Tibial nerve (tissue), 4 donors: ENCODE results near the gene RHOT1. TPM values are rescaled to one million over a fixed set of nuclear protein-coding genes. Genes with fewer than 3 reads are reported as not detected.
A peak's percentile ranks its signal among the peaks of the same experiment; 100 is the strongest.

Source experiments
- DNase-seq, 2 donors: peaks; one replicate each; pipeline ENCODE4 v3.0.0-alpha.2; 2019; ENCODE audit warnings: low spot score in 2 of 2
- H3K27ac ChIP-seq, 4 donors: fragments of 200-600 bp; sonication (generic) in 3 of 4; one replicate each; pipeline ENCODE4 v1.5.1; 2017 to 2019; ENCODE audit warnings: mild to moderate bottlenecking in 1 of 4
- H3K27me3 ChIP-seq, 2 donors: fragments of 200-600 bp; sonication (generic) in 1 of 2; one replicate each; pipeline versions ENCODE4 v1.5.1 to v1.6.0; 2017 to 2019
- H3K36me3 ChIP-seq, 3 donors: fragments of 200-600 bp; sonication (generic); one replicate each; pipeline ENCODE4 v1.5.1; 2018 to 2019
- H3K4me1 ChIP-seq, 4 donors: fragments of 200-600 bp; sonication (generic) in 3 of 4; one replicate each; pipeline ENCODE4 v1.5.1; 2017 to 2019
- H3K4me3 ChIP-seq, 4 donors: fragments of 200-600 bp; sonication (generic) in 3 of 4; one replicate each; pipeline ENCODE4 v1.5.1; 2017 to 2019; ENCODE audit warnings: mild to moderate bottlenecking in 1 of 4, moderate library complexity in 1 of 4
- H3K9me3 ChIP-seq, 4 donors: fragments of 200-600 bp; sonication (generic) in 3 of 4; one replicate each; pipeline ENCODE4 v1.5.1; 2017 to 2019
- CTCF ChIP-seq, 5 experiments: fragments of 200-600 bp in 3 of 5; fragments of 450-650 bp in 2 of 5; sonication (generic) in 3 of 5; IDR thresholded peaks; one replicate each; pipeline ENCODE4 v1.5.1; 2016 to 2019; ENCODE audit warnings: antibody characterized with exemption in 5 of 5, mild to moderate bottlenecking in 3 of 5, moderate library complexity in 2 of 5
- EP300 ChIP-seq, 2 donors: sonication (generic); formaldehyde crosslinking; IDR thresholded peaks; one replicate each; pipeline ENCODE4 v1.6.1; 2017; ENCODE audit warnings: antibody characterized with exemption in 2 of 2, mild to moderate bottlenecking in 1 of 2
- POLR2A ChIP-seq, 2 donors: fragments of 450-650 bp; IDR thresholded peaks; one replicate each; pipeline ENCODE4 v1.6.1; 2017; ENCODE audit warnings: antibody characterized with exemption in 2 of 2, mild to moderate bottlenecking in 2 of 2, moderate library complexity in 2 of 2
- WGBS, 2 donors: methylation state at CpG; one replicate each; pipeline ENCODE4 v1.1.5; 2018; 5-methylcytosine and 5-hydroxymethylcytosine counted together
- total RNA-seq, 4 donors: library from RNA; depleted of rRNA; stranded (reverse); fragments of >200 nt; gene quantifications; one replicate each; pipeline ENCODE4 v1.1.0, GENCODE V29; 2016

RHOT1 gene
- total RNA-seq, 4 donors from 2014 or later = 40.2 to 78.0 (median 54.8) TPM

- WGBS, 2 donors = 3 to 11% methylated on average over 16 of the region's 68 CpGs
- Histone ChIP-seq H3K36me3 (no peaks in the 10 kb centered on the region), H3K27ac (peak within 1 kb of the TSS in 2 of 4 donors; percentile 0 to 41), H3K27me3 (peaks cover 0 to 46% of the 10 kb centered on the region in 2 donors), H3K4me1 (peaks cover 0 to 34% (median 12%) of the 10 kb centered on the region in 4 donors), H3K4me3 (peak within 1 kb of the TSS; percentile 43 to 78 (median 66)), H3K9me3 (no peaks in the 10 kb centered on the region)
- no peak for TF ChIP-seq EP300 (IDR thresholded peaks at IDR 0.05)
- no peak for TF ChIP-seq CTCF (IDR thresholded peaks at IDR 0.05)
- no peak for DNase-seq
Measured at GRCh38 chr17:32265192-32265923, 123.1 kb downstream of the RHOT1 start, which contains the start of gene RHBDL3. RHBDL3 (plus strand) TSS chr17:32265832; CDS start chr17:32266190, 358 bp downstream.

- H3K9me3 ChIP-seq = no peaks in the 10 kb centered on the region
- peak overlapping the region; percentile 43 to 78 (median 66) for H3K4me3 ChIP-seq
- H3K27ac ChIP-seq = peak overlapping the region in 1 of 4 donors; percentile 22
- peaks cover 0 to 52% of the 10 kb centered on the region in 2 donors for H3K27me3 ChIP-seq
- peaks cover 0 to 34% (median 12%) of the 10 kb centered on the region in 4 donors for H3K4me1 ChIP-seq
- TF ChIP-seq POLR2A (IDR thresholded peaks at IDR 0.05) (no peak), CTCF (IDR thresholded peaks at IDR 0.05) (no peak), EP300 (IDR thresholded peaks at IDR 0.05) (no peak)
- H3K36me3 ChIP-seq = no peaks in the 10 kb centered on the region
- 0% methylated on average over 10 of the region's 55 CpGs; no CpG with 5 or more reads in 1 of the 2 donors for WGBS, 2 donors
- no peak for DNase-seq
Measured at GRCh38 chr17:32266051-32266388, 123.7 kb downstream of the RHOT1 start.

GRCh38 chr17:32266389-32267301 lies 124.3 kb downstream of the RHOT1 start:
- H3K27ac ChIP-seq = peak overlapping the region in 1 of 4 donors; percentile 22
- WGBS, 2 donors = 1 to 4% methylated on average over 18 to 52 of the region's 78 CpGs
- no peak for TF ChIP-seq EP300 (IDR thresholded peaks at IDR 0.05)
- TF ChIP-seq POLR2A (IDR thresholded peaks at IDR 0.05) = no peak
- TF ChIP-seq CTCF (IDR thresholded peaks at IDR 0.05) = no peak
- H3K4me1 ChIP-seq = peaks cover 0 to 30% (median 12%) of the 10 kb centered on the region in 4 donors
- DNase-seq = no peak
- H3K27me3 ChIP-seq = peaks cover 0 to 58% of the 10 kb centered on the region in 2 donors
- no peaks in the 10 kb centered on the region for H3K36me3 ChIP-seq
- H3K9me3 ChIP-seq = no peaks in the 10 kb centered on the region
- peak overlapping the region; percentile 43 to 78 (median 66) for H3K4me3 ChIP-seq

GRCh38 chr17:32267690-32268205 lies 125.4 kb downstream of the RHOT1 start:
- no peak overlapping the region for H3K4me3 ChIP-seq
- WGBS, 2 donors = 40 to 42% methylated on average over 10 of the region's 10 CpGs
- H3K36me3 ChIP-seq = no peaks in the 10 kb centered on the region

More at GRCh38 chr17:32267690-32268205, 125.4 kb downstream of the RHOT1 start:
- peaks cover 0 to 69% of the 10 kb centered on the region in 2 donors for H3K27me3 ChIP-seq
- no peaks in the 10 kb centered on the region for H3K9me3 ChIP-seq
- peaks cover 0 to 30% (median 12%) of the 10 kb centered on the region in 4 donors for H3K4me1 ChIP-seq
- TF ChIP-seq CTCF (IDR thresholded peaks at IDR 0.05) (no peak), POLR2A (IDR thresholded peaks at IDR 0.05) (no peak), EP300 (IDR thresholded peaks at IDR 0.05) (no peak)
- no peak overlapping the region for H3K27ac ChIP-seq
- no peak for DNase-seq
